CD1c-positive myeloid dendritic cell (primary cell): ENCODE data around the gene PSMB3.

Source experiments
- DNase-seq: peaks from one replicate; pipeline ENCODE4 v3.0.0-alpha.2; 2016; ENCODE audit errors: extremely low spot score

Gene PSMB3

DNA sequence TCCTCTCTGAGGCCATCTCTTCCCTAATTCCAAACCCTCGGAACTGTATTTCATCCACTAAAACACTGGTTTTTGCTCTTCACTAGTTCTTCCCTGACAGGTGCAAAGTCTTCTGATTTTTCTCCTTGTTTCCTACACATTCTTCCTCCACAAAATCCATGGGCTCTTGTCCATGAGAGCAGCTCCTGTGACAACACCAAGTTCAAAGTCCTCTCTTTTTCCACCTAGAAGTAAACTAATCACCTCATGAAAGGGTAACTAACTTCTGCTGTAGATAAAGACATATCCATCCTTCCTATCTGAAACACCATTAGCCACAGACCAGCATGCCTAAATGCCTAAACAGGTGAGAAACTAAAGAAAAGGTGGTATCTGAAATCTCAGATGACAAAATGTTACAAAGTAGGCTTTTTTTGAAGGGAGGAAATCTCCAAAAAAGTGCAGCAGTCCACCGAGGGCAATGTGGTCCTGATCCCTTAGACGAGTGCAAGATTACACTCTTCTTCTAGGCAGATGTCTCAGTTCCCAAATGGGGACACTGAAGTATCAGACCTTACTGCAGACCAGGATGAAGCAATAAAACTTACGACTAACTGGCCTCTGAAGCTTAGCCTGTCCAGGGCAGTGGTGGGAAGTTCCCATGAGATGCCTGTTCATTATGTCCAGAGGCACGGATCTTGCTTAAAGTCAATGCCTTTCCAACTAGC is 44.1 kb downstream of the PSMB3 start:
- DNase-seq: no peak

DNA sequence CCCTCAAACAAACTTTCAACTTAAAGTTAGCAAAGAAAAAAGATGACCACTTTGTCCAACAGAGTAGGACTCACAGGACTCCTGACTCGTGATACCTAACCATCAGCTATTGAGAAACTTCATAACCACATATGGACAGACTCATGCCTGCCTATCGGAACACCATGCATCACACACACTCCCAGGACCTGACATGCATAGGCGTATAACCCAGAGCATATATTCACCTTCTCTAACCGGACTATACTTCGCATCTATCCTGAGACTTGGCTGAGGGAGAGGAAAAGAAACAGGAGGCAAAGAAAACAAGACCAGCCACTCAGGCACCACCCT is 44.6 kb downstream of the PSMB3 start:
- DNase-seq: no peak

DNA sequence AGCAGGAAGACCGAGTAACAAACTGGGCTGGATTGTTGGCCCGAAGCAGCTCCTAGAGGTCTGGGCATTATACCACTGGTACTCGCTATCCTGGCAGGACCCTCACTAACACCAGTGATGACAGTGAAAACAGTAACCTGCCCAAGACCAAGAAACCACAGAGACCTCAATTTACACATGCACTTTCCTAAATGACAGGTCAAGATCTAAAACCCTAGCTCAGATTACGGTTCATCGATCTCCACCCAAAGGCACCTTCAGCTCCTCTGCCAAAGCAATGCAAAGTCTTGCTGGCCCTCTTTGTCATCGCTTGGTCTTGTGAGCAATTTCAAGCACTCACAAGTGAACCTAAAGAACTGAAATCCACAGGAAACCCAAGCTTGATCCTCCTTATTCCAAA is 45.3 kb downstream of the PSMB3 start:
- DNase-seq: no peak

DNA sequence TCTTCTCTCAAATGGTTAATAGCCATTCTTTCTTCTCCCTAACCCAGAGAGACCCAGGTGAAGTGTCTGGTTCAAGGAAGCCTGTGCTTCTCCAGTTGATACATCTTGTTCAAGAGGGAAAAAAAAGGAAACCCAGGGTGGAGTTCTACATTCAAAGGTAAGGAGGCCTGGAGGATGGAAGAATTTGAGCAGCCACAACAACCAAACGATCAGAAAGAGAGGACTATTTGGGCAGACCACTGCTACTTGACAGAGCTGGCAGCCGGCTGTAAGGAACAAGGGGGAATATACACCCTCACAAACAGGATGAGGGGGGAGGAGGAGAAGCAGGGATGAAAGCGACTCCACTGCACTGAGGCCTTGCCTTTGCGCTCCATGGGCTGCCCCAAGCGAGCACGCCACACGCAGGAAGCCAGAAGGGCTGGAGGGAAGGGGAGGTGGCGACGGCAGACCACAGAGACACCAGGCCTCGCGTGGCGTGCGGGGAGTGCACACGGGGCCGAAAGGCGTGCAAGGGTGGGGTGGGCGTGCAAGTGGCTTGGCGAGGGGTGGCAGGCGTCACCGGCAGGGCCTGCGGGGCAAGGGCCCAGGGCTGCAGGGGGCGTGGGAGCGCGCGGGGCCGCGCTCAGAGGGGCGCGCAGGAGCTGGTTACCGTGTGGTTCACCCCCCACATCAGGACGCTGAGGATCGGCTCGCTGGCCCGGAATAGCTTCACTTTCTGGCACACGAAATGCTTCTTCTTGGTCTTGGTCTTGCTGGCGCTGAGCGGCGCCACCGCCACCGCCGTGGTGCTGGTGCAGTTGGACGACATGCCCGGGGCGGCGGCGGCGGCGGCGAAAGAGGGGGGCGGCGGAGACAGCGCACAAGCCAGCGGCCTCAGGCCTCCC is 46.3 kb downstream of the PSMB3 start:
- peak; percentile 53 for DNase-seq

DNA sequence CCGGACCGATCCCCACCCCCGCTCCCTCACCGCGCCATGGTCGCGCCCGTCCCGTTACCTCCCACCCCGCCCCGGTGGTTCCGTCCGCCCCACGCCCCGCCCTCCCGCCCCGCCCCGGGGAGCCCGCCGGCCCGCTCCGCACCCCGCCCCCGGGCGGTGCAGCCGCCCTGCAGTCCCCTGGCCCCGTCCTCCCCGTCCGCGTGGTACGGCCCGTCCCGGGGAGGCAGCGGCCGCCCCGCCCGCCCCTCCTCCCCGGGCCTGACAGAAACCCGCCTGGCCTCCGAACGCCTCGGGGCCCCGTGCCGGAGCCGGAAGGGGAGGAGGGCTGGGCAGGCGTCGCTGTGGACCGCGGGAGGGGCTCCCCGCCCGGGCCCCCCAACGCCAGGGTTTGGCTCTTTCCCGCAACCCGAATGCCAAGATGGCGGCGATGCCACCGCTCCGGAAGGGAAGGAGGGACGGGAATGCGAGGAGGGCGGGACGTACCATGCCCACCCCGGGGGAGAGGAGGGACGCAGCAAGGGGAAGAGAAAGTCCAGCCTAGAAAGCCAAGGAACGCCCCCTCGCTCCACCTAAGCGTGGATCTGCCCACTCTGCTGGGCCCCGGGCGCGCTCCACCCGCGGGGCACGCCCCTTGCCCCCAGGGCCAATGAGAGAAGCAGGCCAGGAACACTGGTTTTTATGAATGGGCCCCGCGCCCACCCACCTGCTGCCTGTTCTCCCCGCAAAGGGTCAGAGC is 47.1 kb downstream of the PSMB3 start, which contains the start of gene PIP4K2B:
TSS of gene PIP4K2B (minus strand) at position 56 of the 736 bp plus-strand sequence. CDS start 132 bp downstream, outside the sequence.
- DNase-seq: peak; percentile 95

DNA sequence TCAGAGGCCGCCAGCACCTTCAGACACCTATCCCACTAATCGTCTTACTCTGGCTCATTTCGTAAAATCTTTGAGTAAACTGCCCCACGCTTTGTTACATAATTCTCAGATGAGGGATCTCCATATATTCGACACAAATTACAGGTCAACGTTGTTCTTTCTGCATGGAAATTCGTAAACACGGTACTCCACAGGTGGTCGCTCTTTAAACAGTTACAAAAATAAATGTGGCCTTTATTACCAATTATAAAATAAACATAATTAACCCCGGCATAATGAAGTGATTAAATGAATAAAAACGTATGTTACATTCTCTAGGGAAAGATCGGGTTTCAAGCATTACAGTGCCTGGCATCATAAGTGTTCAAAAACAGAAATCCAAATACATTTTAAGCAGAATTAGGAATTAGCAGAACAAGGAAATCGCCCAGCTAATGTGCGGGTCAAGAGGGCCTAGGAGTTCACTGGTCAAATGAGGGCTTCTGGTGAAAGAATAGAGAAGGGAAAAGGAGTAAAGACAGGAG is 47.8 kb downstream of the PSMB3 start:
- no peak for DNase-seq

DNA sequence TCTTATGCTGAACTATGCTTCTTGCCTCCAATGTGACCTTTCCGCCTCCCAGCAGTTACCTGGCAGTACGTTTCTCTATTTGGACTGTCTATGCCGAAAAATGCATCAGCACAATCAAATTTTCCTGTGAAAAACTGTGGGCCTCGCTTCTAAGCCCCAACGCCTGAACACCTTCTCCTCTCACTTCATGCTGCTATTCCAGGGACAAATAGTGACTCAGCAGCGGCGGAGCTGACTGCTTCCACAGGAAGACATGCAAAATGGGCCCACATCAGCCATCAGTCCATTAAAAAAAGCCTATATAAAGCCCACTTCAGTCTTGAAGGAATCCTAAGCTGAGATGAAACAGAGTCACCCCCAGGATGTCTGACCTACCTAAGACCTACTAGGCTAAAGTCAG is 57.3 kb downstream of the PSMB3 start:
- DNase-seq: no peak
